Mucosa of stomach (tissue), 1 donor: Measurements from ENCODE around the gene SHPK.

Experiments used
- H3K27me3 ChIP-seq: one replicate; pipeline ENCODE4 v1.7.0; 2013; ENCODE audit warnings: mild to moderate bottlenecking, low read length; ENCODE audit not compliant: control insufficient read depth, insufficient read depth
- H3K36me3 ChIP-seq: one replicate; pipeline ENCODE4 v1.7.0; 2013; ENCODE audit warnings: low read length; ENCODE audit not compliant: control insufficient read depth, insufficient read depth
- H3K4me1 ChIP-seq: one replicate; pipeline ENCODE4 v1.7.0; 2013; ENCODE audit warnings: mild to moderate bottlenecking, low read length; ENCODE audit not compliant: control insufficient read depth, insufficient read depth
- H3K4me3 ChIP-seq: one replicate; pipeline ENCODE4 v1.7.0; 2013; ENCODE audit warnings: low read length
- H3K9ac ChIP-seq: one replicate; pipeline ENCODE4 v1.7.0; 2013; ENCODE audit warnings: mild to moderate bottlenecking, low read length, moderate library complexity
- H3K9me3 ChIP-seq: one replicate; pipeline ENCODE4 v1.7.0; 2013; ENCODE audit warnings: mild to moderate bottlenecking, low read length, moderate library complexity; ENCODE audit not compliant: control insufficient read depth
- donor health status: Pancreatic carcinoma.

The SHPK gene

GRCh38 chr17:3669548-3669947, 33.5 kb upstream of the SHPK start:
- Histone ChIP-seq H3K36me3 (peaks cover 8% of the 10 kb centered on the region), H3K4me1 (peaks cover 24% of the 10 kb centered on the region), H3K9ac (peak overlapping the region; percentile 81), H3K4me3 (peak overlapping the region; percentile 53), H3K9me3 (no peaks in the 10 kb centered on the region), H3K27me3 (no peaks in the 10 kb centered on the region)

DNA sequence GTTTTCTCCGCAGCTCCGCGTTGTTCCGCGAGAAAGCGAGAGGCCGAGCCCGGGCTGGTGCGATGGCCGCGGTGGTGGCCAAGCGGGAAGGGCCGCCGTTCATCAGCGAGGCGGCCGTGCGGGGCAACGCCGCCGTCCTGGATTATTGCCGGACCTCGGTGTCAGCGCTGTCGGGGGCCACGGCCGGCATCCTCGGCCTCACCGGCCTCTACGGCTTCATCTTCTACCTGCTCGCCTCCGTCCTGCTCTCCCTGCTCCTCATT, 33.0 kb upstream of the SHPK start:
- peak overlapping the region; percentile 81 for H3K9ac ChIP-seq
- peaks cover 24% of the 10 kb centered on the region for H3K4me1 ChIP-seq
- peak overlapping the region; percentile 53 for H3K4me3 ChIP-seq
- peaks cover 10% of the 10 kb centered on the region for H3K36me3 ChIP-seq
- H3K9me3 ChIP-seq: no peaks in the 10 kb centered on the region
- H3K27me3 ChIP-seq: no peaks in the 10 kb centered on the region

GRCh38 chr17:3668279-3669084, 32.4 kb upstream of the SHPK start, which contains the start of the genes EMC6 and TAX1BP3:
EMC6 (plus strand) TSS chr17:3668812; CDS start chr17:3669147, 335 bp downstream.
TAX1BP3 (minus strand) TSS chr17:3668578; CDS start chr17:3668526, 52 bp downstream.
- H3K4me3 ChIP-seq: peak within 1 kb of the TSS; percentile 89
- H3K36me3 ChIP-seq: peaks cover 10% of the 10 kb centered on the region
- no peaks in the 10 kb centered on the region for H3K9me3 ChIP-seq

DNA sequence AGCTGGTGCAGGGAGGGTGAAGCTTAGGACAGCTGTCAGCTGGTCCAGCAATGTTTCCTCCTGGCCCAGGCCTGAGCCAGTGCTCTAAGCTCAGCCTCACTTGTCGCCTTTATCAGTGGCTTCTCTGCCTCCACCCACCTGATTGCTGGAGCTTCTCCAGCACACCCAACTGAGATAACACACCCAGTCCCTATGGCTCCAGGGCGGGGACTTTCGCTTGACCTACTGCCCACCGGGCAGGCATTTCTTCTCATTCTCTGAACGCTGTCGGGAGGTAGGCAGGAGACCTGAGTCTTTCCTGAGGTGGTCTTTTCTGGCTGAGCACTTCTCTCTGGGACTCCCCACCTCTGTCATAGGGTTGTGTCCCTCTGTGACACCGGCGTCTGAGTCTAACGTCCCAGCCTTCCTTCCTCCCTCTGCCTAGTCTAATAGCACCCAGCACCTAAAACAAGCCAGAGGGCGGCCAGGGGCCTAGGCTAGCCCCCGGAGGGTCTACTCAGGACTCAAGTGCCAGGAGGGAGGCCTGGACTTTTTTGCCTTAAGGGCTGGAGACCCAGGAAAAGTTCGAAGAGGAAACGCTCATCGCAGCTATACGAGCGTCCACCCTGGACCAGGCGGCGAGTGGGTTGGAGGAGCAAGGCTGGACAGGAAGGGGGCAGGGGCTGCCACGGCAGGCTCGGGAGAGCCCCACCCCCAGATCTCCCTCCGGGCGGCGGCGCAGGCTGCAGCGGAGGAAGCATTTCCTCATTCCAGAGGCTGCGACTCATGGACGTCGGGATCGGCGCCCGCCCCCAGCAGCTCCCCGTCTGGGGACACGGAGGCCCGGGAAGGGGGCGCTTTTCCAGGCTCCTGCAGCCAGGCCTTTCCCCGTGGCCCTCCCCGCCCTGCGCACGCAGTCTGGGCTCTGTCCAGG, 31.6 kb upstream of the SHPK start:
- Histone ChIP-seq H3K9ac (peak overlapping the region; percentile 81), H3K9me3 (no peaks in the 10 kb centered on the region), H3K27me3 (no peaks in the 10 kb centered on the region), H3K4me3 (peak overlapping the region; percentile 89), H3K36me3 (peaks cover 10% of the 10 kb centered on the region), H3K4me1 (peaks cover 24% of the 10 kb centered on the region)

More at GRCh38 chr17:3668279-3669084, 32.4 kb upstream of the SHPK start, which contains the start of the genes EMC6 and TAX1BP3:
- Histone ChIP-seq H3K27me3 (no peaks in the 10 kb centered on the region), H3K4me1 (peaks cover 24% of the 10 kb centered on the region), H3K9ac (peak within 1 kb of the TSS; percentile 81)

- Histone ChIP-seq H3K36me3 (peaks cover 10% of the 10 kb centered on the region), H3K9ac (peak overlapping the region; percentile 18)
These were observed 30.5 kb upstream of the SHPK start for GRCh38 chr17:3666516-3666915.

GRCh38 chr17:3665834-3666233, 29.8 kb upstream of the SHPK start:
- H3K9me3 ChIP-seq: no peaks in the 10 kb centered on the region
- no peak overlapping the region for H3K9ac ChIP-seq
- peaks cover 24% of the 10 kb centered on the region for H3K4me1 ChIP-seq
- no peaks in the 10 kb centered on the region for H3K27me3 ChIP-seq
- H3K36me3 ChIP-seq: peaks cover 10% of the 10 kb centered on the region
- H3K4me3 ChIP-seq: no peak overlapping the region

More at GRCh38 chr17:3666516-3666915, 30.5 kb upstream of the SHPK start:
- H3K9me3 ChIP-seq: no peaks in the 10 kb centered on the region
- no peaks in the 10 kb centered on the region for H3K27me3 ChIP-seq
- peaks cover 24% of the 10 kb centered on the region for H3K4me1 ChIP-seq
- H3K4me3 ChIP-seq: peak overlapping the region; percentile 89

DNA sequence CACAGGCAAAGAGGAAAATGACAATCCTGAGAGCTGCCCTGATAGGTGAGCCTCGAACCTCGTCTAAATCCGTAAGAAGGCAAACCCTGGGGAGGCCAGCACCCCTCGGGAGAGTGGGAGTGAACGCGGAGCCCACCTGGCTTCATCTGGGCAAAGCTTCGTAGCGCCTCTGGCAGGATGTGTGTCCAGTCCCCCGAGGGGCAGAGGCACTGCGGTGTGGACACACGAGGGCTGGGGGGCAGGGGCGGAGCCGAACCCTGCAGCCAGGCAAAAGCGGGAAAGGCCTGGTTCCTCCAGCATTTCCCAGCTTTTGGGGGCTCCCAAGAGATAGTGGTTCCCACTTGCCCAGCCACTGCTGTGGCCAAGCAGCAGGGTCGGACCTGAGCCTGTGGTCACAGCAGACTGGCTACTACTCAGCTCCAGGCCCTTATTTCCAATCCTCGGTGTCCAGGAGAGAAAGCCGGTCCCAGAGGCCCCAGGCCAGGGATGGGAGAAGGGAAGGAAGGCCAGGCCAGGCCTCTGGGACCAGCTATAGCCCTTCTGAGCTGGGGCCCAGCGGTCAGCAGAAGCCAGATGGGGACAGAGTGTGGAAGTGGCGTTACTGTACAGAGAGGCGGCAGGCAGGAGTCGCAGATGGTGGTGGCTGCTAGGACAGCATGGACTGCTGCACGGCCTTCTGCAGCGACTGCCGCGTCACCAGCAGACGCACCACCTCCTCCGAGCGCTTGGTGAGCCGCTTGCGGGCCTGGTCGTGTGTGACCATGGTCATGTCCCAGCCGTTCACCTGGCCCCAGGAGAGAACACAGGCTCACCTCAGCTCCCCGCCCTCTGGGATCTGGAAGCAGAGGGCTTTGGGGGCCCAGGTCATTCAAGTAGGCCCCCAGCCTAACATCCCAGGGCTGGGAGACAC, 27.3 kb upstream of the SHPK start:
- Histone ChIP-seq H3K4me3 (no peak overlapping the region), H3K9me3 (no peaks in the 10 kb centered on the region), H3K9ac (no peak overlapping the region), H3K36me3 (peaks cover 10% of the 10 kb centered on the region), H3K27me3 (no peaks in the 10 kb centered on the region), H3K4me1 (peaks cover 37% of the 10 kb centered on the region)

DNA sequence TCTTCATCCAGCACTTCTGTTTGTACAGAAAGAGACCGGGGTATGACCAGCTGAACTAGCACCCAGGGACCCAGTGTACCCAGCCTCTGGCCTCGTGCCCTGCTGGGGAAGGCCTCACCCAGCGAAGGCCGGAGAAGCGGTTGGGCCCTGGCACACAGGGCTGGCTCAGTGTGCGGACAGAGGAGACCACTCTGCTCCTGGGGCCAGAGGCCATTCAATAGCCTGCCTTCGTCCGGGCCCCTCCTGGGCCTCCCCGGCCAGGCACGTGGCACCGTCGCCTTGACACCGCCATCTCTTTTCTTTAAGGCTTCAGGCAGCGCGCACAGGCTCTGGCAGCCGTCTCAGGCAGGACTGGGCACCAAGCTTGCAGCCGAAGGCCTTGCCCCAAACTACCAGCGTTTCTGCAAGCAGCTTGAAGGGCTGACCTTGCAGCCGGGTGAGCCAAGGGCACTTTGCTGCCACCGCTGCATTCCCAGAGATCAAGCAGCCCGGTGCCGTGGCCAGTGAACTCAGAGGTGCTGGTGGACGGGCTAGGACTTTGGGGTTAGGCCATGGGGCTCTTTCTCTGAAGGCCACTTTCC, 24.4 kb upstream of the SHPK start:
- Histone ChIP-seq H3K4me1 (peaks cover 21% of the 10 kb centered on the region), H3K9ac (no peak overlapping the region)

DNA sequence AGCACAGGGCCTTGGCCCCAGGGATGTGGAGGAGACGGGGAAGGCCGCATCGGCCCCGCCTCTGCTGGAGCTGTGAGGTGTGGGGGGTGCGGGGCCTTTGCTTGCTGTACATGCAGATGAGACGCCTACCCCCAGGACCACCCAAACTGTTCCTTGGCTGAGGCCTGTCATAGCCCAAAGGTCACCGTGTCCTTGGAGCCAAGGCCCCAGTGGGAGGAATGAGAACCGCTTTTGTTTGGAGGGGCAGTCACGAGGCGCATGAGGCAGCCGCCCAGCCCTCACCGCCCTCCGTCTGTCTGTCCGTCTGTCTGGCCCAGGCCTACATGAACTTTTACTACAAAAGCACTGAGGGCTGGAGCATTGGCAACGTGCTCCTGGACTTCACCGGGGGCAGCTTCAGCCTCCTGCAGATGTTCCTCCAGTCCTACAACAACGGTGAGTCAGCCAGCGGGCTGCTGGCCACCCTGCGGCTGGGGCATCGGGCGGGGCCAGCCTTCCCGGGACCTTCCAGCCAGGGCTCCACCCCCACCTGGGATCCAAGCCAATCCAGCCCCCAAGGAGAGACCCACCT, 23.6 kb upstream of the SHPK start:
- peaks cover 2% of the 10 kb centered on the region for H3K36me3 ChIP-seq
- no peaks in the 10 kb centered on the region for H3K9me3 ChIP-seq
- H3K4me1 ChIP-seq: peaks cover 21% of the 10 kb centered on the region
- H3K27me3 ChIP-seq: no peaks in the 10 kb centered on the region
- H3K9ac ChIP-seq: no peak overlapping the region
- H3K4me3 ChIP-seq: no peak overlapping the region

More for the DNA sequence above, 24.4 kb upstream of the SHPK start:
- Histone ChIP-seq H3K36me3 (peaks cover 4% of the 10 kb centered on the region), H3K4me3 (no peak overlapping the region), H3K9me3 (no peaks in the 10 kb centered on the region), H3K27me3 (no peaks in the 10 kb centered on the region)

DNA sequence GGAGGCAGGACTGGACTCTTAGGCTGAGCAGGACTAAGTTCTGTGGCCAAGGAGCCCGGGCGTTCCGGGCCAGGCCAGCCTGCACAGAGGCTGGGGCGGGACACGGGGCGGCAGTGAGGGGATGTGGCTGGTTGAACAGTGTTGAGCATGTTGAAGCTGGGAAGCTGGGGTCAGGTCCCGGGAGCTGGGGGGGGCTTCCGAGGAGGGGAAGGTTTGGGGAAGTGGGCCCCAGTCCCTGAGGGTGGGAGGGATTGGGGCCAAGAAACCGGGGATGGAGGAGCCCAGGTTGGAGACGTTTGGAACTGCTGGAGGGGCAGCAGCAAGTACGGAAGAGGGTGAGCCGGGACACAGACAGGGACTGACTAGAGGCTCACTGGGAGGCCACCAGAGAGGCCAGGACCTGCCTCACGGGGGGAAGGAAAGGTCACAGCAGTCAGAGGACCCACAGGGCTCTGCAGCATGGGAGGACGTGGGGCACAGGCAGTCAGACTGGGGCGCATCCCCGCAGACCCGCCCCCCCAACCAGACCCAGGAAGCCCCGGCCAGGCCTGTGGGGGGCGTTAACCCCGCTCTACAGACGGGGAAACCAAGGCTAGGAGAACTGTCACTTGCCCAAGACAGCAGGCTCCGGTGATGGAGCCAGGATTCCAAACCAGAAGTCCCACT, 22.9 kb upstream of the SHPK start:
- H3K36me3 ChIP-seq: no peaks in the 10 kb centered on the region
- no peak overlapping the region for H3K4me3 ChIP-seq
- no peak overlapping the region for H3K9ac ChIP-seq
- H3K9me3 ChIP-seq: no peaks in the 10 kb centered on the region
- peaks cover 21% of the 10 kb centered on the region for H3K4me1 ChIP-seq
- H3K27me3 ChIP-seq: no peaks in the 10 kb centered on the region
